Ovary (tissue), 9 donors: ENCODE results near the gene SLC11A2. TPM values are rescaled to one million over a fixed set of nuclear protein-coding genes. Genes with fewer than 3 reads are reported as not detected.

ENCODE experiments used
- DNase-seq, 5 donors: peaks; one replicate each; pipeline ENCODE4 v3.0.0-alpha.2; 2019 to 2020
- H3K27ac ChIP-seq, 2 donors: fragments of 200-600 bp; one replicate each; pipeline versions ENCODE4 v1.5.1 to v1.8.0; 2019 to 2022
- H3K27me3 ChIP-seq: fragments of 200-600 bp; one replicate; pipeline ENCODE4 v1.8.0; 2022
- H3K36me3 ChIP-seq: fragments of 200-600 bp; sonication (generic); one replicate; pipeline ENCODE4 v1.5.1; 2019
- H3K4me1 ChIP-seq: one replicate; pipeline ENCODE4 v1.8.1; 2013; ENCODE audit warnings: mild to moderate bottlenecking, moderate library complexity; ENCODE audit not compliant: insufficient read depth
- H3K4me3 ChIP-seq: fragments of 200-600 bp; sonication (generic); one replicate; pipeline ENCODE4 v1.5.1; 2017
- H3K9me3 ChIP-seq, 2 donors: fragments of 200-600 bp in 1 of 2; sonication (generic) in 1 of 2; one replicate each; pipeline versions ENCODE4 v1.5.1 to v1.8.1; 2013 to 2019; ENCODE audit warnings: mild to moderate bottlenecking in 1 of 2, moderate library complexity in 1 of 2
- CTCF ChIP-seq, 3 donors: fragments of 450-650 bp in 2 of 3; fragments of 200-600 bp in 1 of 3; IDR thresholded peaks; one replicate each; pipeline versions ENCODE4 v1.5.1 to v1.8.0; 2016 to 2022; ENCODE audit warnings: antibody characterized with exemption in 3 of 3, mild to moderate bottlenecking in 1 of 3
- EP300 ChIP-seq: sonication (generic); formaldehyde crosslinking; IDR thresholded peaks from one replicate; pipeline ENCODE4 v1.6.1; 2017; ENCODE audit warnings: antibody characterized with exemption
- POLR2A ChIP-seq: fragments of 450-650 bp; IDR thresholded peaks from one replicate; pipeline ENCODE4 v1.6.1; 2017; ENCODE audit warnings: antibody characterized with exemption, mild to moderate bottlenecking, moderate library complexity
- WGBS, 3 donors: extraction: QIAGEN DNeasy Blood & Tissue Kit in 1 of 3; methylation state at CpG; one replicate each; pipeline versions ENCODE4 v1.1.5 to v1.1.7; 2013 to 2017; 5-methylcytosine and 5-hydroxymethylcytosine counted together
- intact Hi-C, 4 donors: fragments of 100-400 bp; cut with DNase I; formaldehyde crosslinking; loops; one replicate each; pipeline versions ENCODE4 v1.11.0 to v1.15.1; 2022 to 2023
- polyA plus RNA-seq, 2 donors: library from polyadenylated mRNA; stranded (reverse); fragments of 200-250 nt in 1 of 2; fragments of 350-450 nt in 1 of 2; fragmentation: Illumina TruSeq in 1 of 2; extraction: RNeasy Lipid Tissue Mini Kit (QIAGEN cat#74804) in 1 of 2; gene quantifications; one replicate each; pipeline ENCODE4 v1.2.3, GENCODE V29; 2013 to 2014
- total RNA-seq, 7 donors: library from RNA; depleted of rRNA in 2 of 7; stranded (reverse); fragments of >200 nt in 2 of 7; fragmentation: NEBNext Ultra II Directional in 3 of 7; extraction: Animal tissue kit (Norgen Biotek cat#: 25700) in 3 of 7; gene quantifications; one replicate each; pipeline versions ENCODE4 v1.1.0 to v1.2.4, GENCODE V29; 2016 to 2023
- donor health status: DM: no; HTN: no; CAD: no; lungs with moderate emphysema.
- donor health status: DM: no; HTN: no; CAD: no.
- donor health status: Bipolar disorder and iron deficiency.
- donor health status: DM: yes; HTN: yes; CAD: no.
- donor health status: DM: no; HTN: no; CAD: no.
- donor health status: DM: yes; HTN: yes; CAD: no.

The SLC11A2 gene
- total and polyA plus RNA-seq, 9 donors: 13.6 to 48.8 (median 38.7) TPM

- no peaks in the 10 kb centered on the region for H3K4me1 ChIP-seq
- H3K27ac ChIP-seq: no peak overlapping the region
- DNase-seq: no peak
- TF ChIP-seq POLR2A: no peak
- no peak for TF ChIP-seq EP300
- no peak for TF ChIP-seq CTCF (IDR thresholded peaks at IDR 0.05)
- WGBS, 3 donors: 76 to 84% (median 76%) methylated on average over 7 of the region's 7 CpGs
- no peaks in the 10 kb centered on the region for H3K9me3 ChIP-seq
- no peaks in the 10 kb centered on the region for H3K27me3 ChIP-seq
- intact Hi-C loops: no loop called here
- no peak overlapping the region for H3K4me3 ChIP-seq
- H3K36me3 ChIP-seq: no peaks in the 10 kb centered on the region
These were observed 73.1 kb downstream of the SLC11A2 start for GRCh38 chr12:50953047-50953446.

GRCh38 chr12:50952510-50952909 is 73.7 kb downstream of the SLC11A2 start, which contains the start of gene HIGD1C:
Gene HIGD1C, plus strand, starts transcription at chr12:50952544. Its CDS starts 1,455 bp downstream, at chr12:50953999.
- 92 to 95% (median 92%) methylated on average over 19 of the region's 19 CpGs for WGBS, 3 donors
- intact Hi-C loops: no loop called here
- TF ChIP-seq EP300: no peak
- no peak within 1 kb of the TSS for H3K27ac ChIP-seq
- no peaks in the 10 kb centered on the region for H3K36me3 ChIP-seq
- no peak for DNase-seq
- no peaks in the 10 kb centered on the region for H3K9me3 ChIP-seq
- no peaks in the 10 kb centered on the region for H3K4me1 ChIP-seq
- no peaks in the 10 kb centered on the region for H3K27me3 ChIP-seq
- H3K4me3 ChIP-seq: no peak within 1 kb of the TSS

- TF ChIP-seq CTCF (IDR thresholded peaks at IDR 0.05) (no peak), EP300 (no peak), POLR2A (no peak)
- no peak for DNase-seq
- Histone ChIP-seq H3K36me3 (no peaks in the 10 kb centered on the region), H3K4me3 (no peak overlapping the region), H3K27me3 (no peaks in the 10 kb centered on the region), H3K27ac (no peak overlapping the region), H3K9me3 (no peaks in the 10 kb centered on the region), H3K4me1 (no peaks in the 10 kb centered on the region)
- WGBS, 3 donors: 87 to 94% (median 93%) methylated on average over 2 of the region's 2 CpGs
- intact Hi-C loops: no loop called here
These were observed 75.1 kb downstream of the SLC11A2 start for GRCh38 chr12:50951112-50951511.

- no peak overlapping the region for H3K4me3 ChIP-seq
- H3K4me1 ChIP-seq: no peaks in the 10 kb centered on the region
- DNase-seq: no peak
- H3K27ac ChIP-seq: no peak overlapping the region
- H3K36me3 ChIP-seq: no peaks in the 10 kb centered on the region
- H3K27me3 ChIP-seq: no peaks in the 10 kb centered on the region
- 88 to 99% (median 94%) methylated on average over 4 of the region's 4 CpGs for WGBS, 3 donors
- no peaks in the 10 kb centered on the region for H3K9me3 ChIP-seq
- intact Hi-C loops: no loop called here
- TF ChIP-seq CTCF (IDR thresholded peaks at IDR 0.05): no peak
- TF ChIP-seq POLR2A: no peak
- no peak for TF ChIP-seq EP300
These were observed 76.3 kb downstream of the SLC11A2 start for GRCh38 chr12:50949801-50950302.

- DNase-seq: no peak
- intact Hi-C loops: no loop called here
- Histone ChIP-seq H3K4me1 (no peaks in the 10 kb centered on the region), H3K27me3 (no peaks in the 10 kb centered on the region), H3K27ac (no peak overlapping the region), H3K4me3 (no peak overlapping the region), H3K9me3 (no peaks in the 10 kb centered on the region), H3K36me3 (no peaks in the 10 kb centered on the region)
- no peak for TF ChIP-seq CTCF (IDR thresholded peaks at IDR 0.05)
- TF ChIP-seq EP300: no peak
- no peak for TF ChIP-seq POLR2A
- WGBS, 3 donors: 69 to 75% (median 73%) methylated on average over 3 to 4 of the region's 4 CpGs
These were observed 77.4 kb downstream of the SLC11A2 start for GRCh38 chr12:50948798-50949197.
